Astrocyte of the cerebellum (primary cell): ENCODE results near the gene LCLAT1.

Source experiments
- DNase-seq: peaks from one replicate; pipeline ENCODE4 v3.0.0-alpha.2; 2011; ENCODE audit warnings: low read depth
- H3K4me3 ChIP-seq: 2 replicates; pipeline ENCODE4 v1.5.1; 2011; ENCODE audit warnings: mild to moderate bottlenecking, low read depth, low read length, moderate library complexity
- in situ Hi-C: cut with HindIII; loops from 2 replicates; pipeline ENCODE4 v1.10.0; 2017; ENCODE audit warnings: low sequenced_read_pairs
- TF ChIP-seq, protein P1 (sequence below): IDR thresholded peaks from 2 replicates; pipeline ENCODE4 v1.5.1; 2012; ENCODE audit warnings: low read length, low read depth, moderate library complexity, mild to moderate bottlenecking; ENCODE audit errors: missing control alignments

Gene LCLAT1

DNA sequence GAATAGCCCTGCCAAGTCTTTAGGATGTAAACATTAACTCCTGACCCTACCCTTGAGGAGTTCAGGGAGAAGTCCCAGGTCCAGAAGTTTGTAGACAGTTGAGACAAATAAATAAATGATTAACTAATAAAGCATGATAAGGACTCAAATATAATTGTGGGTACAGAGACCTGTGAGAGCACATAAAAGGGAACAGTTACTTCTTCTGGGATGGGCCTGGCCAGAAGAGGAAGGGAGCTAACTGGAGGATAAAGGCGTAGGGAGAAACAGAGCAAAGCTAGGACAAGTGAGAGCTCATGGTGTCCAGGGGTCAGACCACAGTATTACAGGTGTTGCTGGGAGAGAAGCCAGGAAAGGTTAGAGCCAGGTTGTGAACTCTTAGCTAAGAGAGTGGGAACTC is 3.0 kb downstream of the LCLAT1 start:
- TF ChIP-seq, protein P1, sequence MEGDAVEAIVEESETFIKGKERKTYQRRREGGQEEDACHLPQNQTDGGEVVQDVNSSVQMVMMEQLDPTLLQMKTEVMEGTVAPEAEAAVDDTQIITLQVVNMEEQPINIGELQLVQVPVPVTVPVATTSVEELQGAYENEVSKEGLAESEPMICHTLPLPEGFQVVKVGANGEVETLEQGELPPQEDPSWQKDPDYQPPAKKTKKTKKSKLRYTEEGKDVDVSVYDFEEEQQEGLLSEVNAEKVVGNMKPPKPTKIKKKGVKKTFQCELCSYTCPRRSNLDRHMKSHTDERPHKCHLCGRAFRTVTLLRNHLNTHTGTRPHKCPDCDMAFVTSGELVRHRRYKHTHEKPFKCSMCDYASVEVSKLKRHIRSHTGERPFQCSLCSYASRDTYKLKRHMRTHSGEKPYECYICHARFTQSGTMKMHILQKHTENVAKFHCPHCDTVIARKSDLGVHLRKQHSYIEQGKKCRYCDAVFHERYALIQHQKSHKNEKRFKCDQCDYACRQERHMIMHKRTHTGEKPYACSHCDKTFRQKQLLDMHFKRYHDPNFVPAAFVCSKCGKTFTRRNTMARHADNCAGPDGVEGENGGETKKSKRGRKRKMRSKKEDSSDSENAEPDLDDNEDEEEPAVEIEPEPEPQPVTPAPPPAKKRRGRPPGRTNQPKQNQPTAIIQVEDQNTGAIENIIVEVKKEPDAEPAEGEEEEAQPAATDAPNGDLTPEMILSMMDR, result no peak
- H3K4me3 ChIP-seq, result no peak overlapping the region
- in situ Hi-C loops, result no loop called here
- no peak for DNase-seq

DNA sequence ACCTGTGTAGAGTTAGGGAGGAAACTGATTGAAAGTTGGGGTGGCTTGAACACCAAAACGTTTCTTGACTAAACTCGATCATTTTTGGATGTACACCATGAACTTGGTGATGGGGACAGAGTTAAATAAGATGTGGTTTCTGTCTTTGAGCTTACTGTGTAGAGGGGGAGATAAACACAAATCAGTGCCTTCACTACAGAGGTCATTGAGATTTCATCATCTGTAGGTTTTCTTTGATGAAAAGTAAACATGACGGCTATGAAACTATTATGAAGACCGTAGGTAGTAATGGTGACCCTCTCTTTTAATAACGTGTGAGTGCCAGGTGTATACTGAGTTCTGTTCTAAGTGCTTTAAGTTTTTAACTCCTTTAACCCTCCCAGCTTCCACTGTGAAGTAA is 6.5 kb downstream of the LCLAT1 start:
- TF ChIP-seq, protein P1, result no peak
- no peak for DNase-seq
- no peak overlapping the region for H3K4me3 ChIP-seq
- in situ Hi-C loops, result no loop called here

DNA sequence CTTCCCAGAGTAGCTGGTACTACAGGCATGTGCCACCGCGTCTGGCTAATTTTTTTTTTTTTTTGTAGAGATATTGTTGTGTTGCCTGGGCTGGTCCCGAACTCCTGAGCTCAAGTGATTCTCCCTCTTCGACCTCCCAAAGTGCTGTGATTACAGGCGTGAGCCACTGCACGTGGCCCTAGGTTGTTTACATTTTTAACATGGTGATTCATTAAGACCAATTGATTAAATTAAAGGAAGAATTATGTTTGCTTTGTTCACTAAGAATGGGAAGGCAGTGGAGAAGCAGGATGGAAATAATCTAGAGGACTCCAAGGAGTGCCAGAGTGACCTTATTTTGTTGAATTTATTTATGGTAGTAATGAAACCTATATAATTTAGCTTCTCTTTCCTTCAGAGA is 7.5 kb downstream of the LCLAT1 start:
- TF ChIP-seq, protein P1, result no peak
- in situ Hi-C loops, result no loop called here
- no peak overlapping the region for H3K4me3 ChIP-seq
- no peak for DNase-seq

DNA sequence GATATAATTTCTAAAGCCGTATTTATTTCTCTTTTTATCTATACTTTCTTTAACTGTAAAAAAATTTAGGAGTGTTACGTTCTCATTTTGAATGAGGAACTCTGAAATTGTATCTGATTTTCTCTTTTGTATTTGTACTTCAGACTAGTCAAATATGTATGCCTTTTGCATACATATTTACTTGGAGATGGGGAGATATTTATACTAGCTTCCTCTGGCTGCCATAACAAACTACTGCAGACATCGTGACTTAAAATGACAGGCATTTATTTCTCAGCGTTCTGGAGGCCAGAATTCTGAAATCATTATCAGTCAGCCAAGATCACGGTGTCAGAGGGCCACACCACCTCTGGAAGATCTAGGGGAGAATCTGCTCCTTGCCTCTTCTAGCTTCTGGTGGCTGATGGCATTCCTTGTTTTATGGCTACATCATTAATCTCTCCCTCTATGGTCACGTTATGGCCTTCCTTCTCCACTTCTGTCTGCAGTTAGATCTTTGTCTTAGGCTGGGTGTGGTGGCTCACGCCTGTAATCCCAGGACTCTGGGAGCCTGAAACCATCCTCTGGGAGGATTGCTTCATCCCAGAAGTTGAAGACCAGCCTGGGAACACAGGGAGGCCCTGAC is 8.2 kb downstream of the LCLAT1 start:
- H3K4me3 ChIP-seq, result no peak overlapping the region
- no peak for DNase-seq
- in situ Hi-C loops, result no loop called here
- TF ChIP-seq, protein P1, result no peak

DNA sequence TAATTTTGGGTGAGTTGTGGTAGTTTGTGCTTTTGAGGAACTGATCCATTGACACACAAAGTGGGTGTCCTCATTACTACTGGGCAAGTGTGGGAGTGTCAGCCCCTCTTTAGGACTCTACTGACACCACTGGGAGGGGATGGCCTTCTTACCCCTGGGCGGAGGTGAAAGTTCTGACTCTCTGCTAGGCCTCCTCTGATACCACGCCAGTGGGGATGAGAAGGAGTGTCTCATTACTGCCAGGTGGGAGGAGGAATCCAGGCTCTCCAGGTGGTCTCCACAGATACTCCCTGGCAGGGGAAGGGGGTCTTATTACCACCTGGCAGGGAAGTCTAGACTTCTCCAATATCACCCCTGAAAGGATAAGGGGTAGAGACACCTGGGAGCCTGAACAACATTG is 9.1 kb downstream of the LCLAT1 start:
- H3K4me3 ChIP-seq, result no peak overlapping the region
- in situ Hi-C loops, result no loop called here
- TF ChIP-seq, protein P1, result no peak
- no peak for DNase-seq

DNA sequence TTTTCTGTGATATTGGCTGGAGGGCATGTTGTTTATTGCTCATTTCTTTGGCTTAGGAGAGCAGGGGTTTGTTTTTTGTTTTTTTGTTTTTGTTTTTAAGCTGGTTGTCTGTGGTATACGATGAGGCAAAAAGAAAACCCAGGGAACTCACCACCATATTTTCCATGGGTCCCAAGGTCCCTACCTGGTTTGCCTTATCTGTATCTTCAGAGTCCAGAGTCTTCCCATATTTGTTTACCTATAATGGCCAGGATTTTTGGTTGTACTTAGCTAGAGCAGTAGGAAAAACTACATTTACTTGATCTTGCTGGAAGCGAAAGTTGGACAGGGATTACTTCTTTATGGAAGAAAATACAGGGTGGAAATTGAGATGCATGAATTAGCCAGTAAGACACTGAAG is 9.5 kb downstream of the LCLAT1 start:
- in situ Hi-C loops, result no loop called here
- TF ChIP-seq, protein P1, result no peak
- no peak for DNase-seq
- H3K4me3 ChIP-seq, result no peak overlapping the region
